Spleen (tissue), 11 donors: ENCODE data around the gene PPP3CA. TPM values are rescaled to one million over a fixed set of nuclear protein-coding genes. Genes with fewer than 3 reads are reported as not detected.

Experiments used
- DNase-seq: peaks from one replicate; pipeline ENCODE4 v3.0.0-alpha.2; 2020
- H3K27ac ChIP-seq, 8 donors: fragments of 200-600 bp; sonication (generic) in 7 of 8; 1 replicate in 4 of 8; 2 replicates in 4 of 8; pipeline versions ENCODE4 v1.5.0 to v1.8.0; 2016 to 2021; ENCODE audit warnings: inconsistent platforms in 4 of 8, mild to moderate bottlenecking in 4 of 8, moderate library complexity in 1 of 8
- H3K27me3 ChIP-seq, 7 donors: fragments of 200-600 bp; sonication (generic) in 6 of 7; replicated peaks in 1 of 7; 1 replicate in 4 of 7; 2 replicates in 3 of 7; pipeline versions ENCODE4 v1.5.0 to v1.8.0; 2016 to 2021; ENCODE audit warnings: inconsistent platforms in 3 of 7, mild to moderate bottlenecking in 1 of 7
- H3K36me3 ChIP-seq, 6 donors: fragments of 200-600 bp; sonication (generic) in 5 of 6; 1 replicate in 4 of 6; 2 replicates in 2 of 6; pipeline versions ENCODE4 v1.5.0 to v1.8.0; 2016 to 2021; ENCODE audit warnings: inconsistent platforms in 2 of 6
- H3K4me1 ChIP-seq, 6 donors: fragments of 200-600 bp; sonication (generic) in 5 of 6; 1 replicate in 3 of 6; 2 replicates in 3 of 6; pipeline versions ENCODE4 v1.5.0 to v1.8.0; 2016 to 2021; ENCODE audit warnings: inconsistent platforms in 3 of 6
- H3K4me3 ChIP-seq, 8 donors: fragments of 200-600 bp; sonication (generic) in 7 of 8; 1 replicate in 4 of 8; 2 replicates in 4 of 8; pipeline versions ENCODE4 v1.5.0 to v1.8.0; 2016 to 2021; ENCODE audit warnings: inconsistent platforms in 4 of 8, mild to moderate bottlenecking in 4 of 8, moderate library complexity in 2 of 8
- H3K9me3 ChIP-seq, 8 donors: fragments of 200-600 bp; sonication (generic) in 7 of 8; 1 replicate in 4 of 8; 2 replicates in 4 of 8; pipeline versions ENCODE4 v1.5.0 to v1.8.0; 2016 to 2021; ENCODE audit warnings: inconsistent platforms in 4 of 8
- CTCF ChIP-seq, 11 experiments: fragments of 200-600 bp in 7 of 11; fragments of 450-650 bp in 4 of 11; sonication (generic) in 4 of 11; IDR thresholded peaks in 8 of 11; conservative IDR thresholded peaks in 3 of 11; 1 replicate in 7 of 11; 2 replicates in 4 of 11; pipeline versions ENCODE4 v1.4.0 to v1.8.0; 2016 to 2021; ENCODE audit warnings: antibody characterized with exemption in 11 of 11, inconsistent platforms in 4 of 11, mild to moderate bottlenecking in 1 of 11
- POLR2A ChIP-seq, 3 donors: fragments of 450-650 bp; IDR thresholded peaks; one replicate each; pipeline ENCODE4 v1.5.1; 2017; ENCODE audit warnings: antibody characterized with exemption in 3 of 3, mild to moderate bottlenecking in 1 of 3
- POLR2AphosphoS5 ChIP-seq, 3 donors: sonication (generic); formaldehyde crosslinking; IDR thresholded peaks; one replicate each; pipeline ENCODE4 v1.5.1; 2017; ENCODE audit warnings: antibody characterized with exemption in 3 of 3
- WGBS, 5 donors: extraction: QIAGEN DNeasy Blood & Tissue Kit in 3 of 5; methylation state at CpG; one replicate each; pipeline versions ENCODE4 v1.1.5 to v1.1.7; 2013 to 2018; 5-methylcytosine and 5-hydroxymethylcytosine counted together
- intact Hi-C: fragments of 100-400 bp; cut with DNase I; formaldehyde crosslinking; loops from one replicate; pipeline ENCODE4 v1.15.0; 2023; ENCODE audit warnings: low total_unique reads
- polyA plus RNA-seq, 3 donors: library from polyadenylated mRNA; stranded (reverse); fragments of 200-250 nt; gene quantifications; one replicate each; pipeline ENCODE4 v1.2.1, GENCODE V29; 2013
- total RNA-seq, 7 donors: library from RNA; depleted of rRNA in 3 of 7; stranded (reverse); fragments of >200 nt in 3 of 7; fragmentation: NEBNext Ultra II Directional in 4 of 7; extraction: Animal tissue kit (Norgen Biotek cat#: 25700) in 4 of 7; gene quantifications; one replicate each; pipeline versions ENCODE4 v1.1.0 to v1.2.1, GENCODE V29; 2016 to 2021
- donor health status: healthy with polysubstance abuse.
- donor health status: DM: no; HTN: no; CAD: no; lungs with moderate emphysema.
- donor health status: DM: no; HTN: no; CAD: no.
- donor health status: Bipolar disorder and iron deficiency.
- donor health status: healthy.
- donor health status: DM: no; HTN: no; CAD: no.
- donor health status: DM: yes; HTN: yes; CAD: no.

The PPP3CA gene
- total and polyA plus RNA-seq, 10 donors, result 15.5 to 50.0 (median 39.6) TPM

GRCh38 chr4:101055392-101055791, 291.9 kb downstream of the PPP3CA start:
- Histone ChIP-seq H3K36me3 (peaks cover 0 to 29% (median 3%) of the 10 kb centered on the region in 6 donors), H3K4me3 (no peak overlapping the region), H3K9me3 (no peaks in the 10 kb centered on the region), H3K27ac (no peak overlapping the region), H3K27me3 (no peaks in the 10 kb centered on the region), H3K4me1 (no peaks in the 10 kb centered on the region)
- intact Hi-C loops, result no loop called here
- no peak for TF ChIP-seq POLR2A (IDR thresholded peaks at IDR 0.05)
- no peak for TF ChIP-seq CTCF (IDR thresholded peaks at IDR 0.05 in 8 of 11, conservative IDR thresholded peaks at IDR 0.05 in 3 of 11)
- TF ChIP-seq POLR2AphosphoS5 (IDR thresholded peaks at IDR 0.05), result no peak
- 82 to 93% (median 85%) methylated on average over 2 of the region's 2 CpGs for WGBS, 5 donors
- no peak for DNase-seq

DNA sequence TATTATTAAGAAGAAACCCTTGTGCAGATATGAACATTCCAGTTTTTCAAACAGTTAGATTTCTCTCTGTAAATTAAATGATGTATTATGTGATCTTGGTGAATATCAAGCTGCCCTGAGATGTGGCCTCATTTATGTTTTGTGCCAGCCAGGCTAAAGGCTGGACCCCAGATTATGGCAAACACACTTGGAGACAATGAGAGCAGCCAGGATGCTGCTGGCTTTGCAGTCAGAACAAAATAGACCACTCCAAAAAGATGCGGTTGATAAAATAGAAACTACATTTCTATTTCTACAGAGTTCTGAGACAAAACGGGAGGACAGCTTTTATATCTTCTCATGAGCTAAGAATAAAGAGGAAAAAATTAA, 296.5 kb downstream of the PPP3CA start:
- Histone ChIP-seq H3K4me3 (no peak overlapping the region), H3K27me3 (no peaks in the 10 kb centered on the region), H3K4me1 (no peaks in the 10 kb centered on the region), H3K27ac (no peak overlapping the region), H3K9me3 (no peaks in the 10 kb centered on the region), H3K36me3 (peaks cover 0 to 3% (median 0%) of the 10 kb centered on the region in 6 donors)
- WGBS, 5 donors, result 76 to 91% (median 88%) methylated on average over 2 of the region's 2 CpGs
- TF ChIP-seq POLR2A (IDR thresholded peaks at IDR 0.05) (no peak), POLR2AphosphoS5 (IDR thresholded peaks at IDR 0.05) (no peak), CTCF (IDR thresholded peaks at IDR 0.05 in 8 of 11, conservative IDR thresholded peaks at IDR 0.05 in 3 of 11) (no peak)
- intact Hi-C loops, result no loop called here
- DNase-seq, result no peak

DNA sequence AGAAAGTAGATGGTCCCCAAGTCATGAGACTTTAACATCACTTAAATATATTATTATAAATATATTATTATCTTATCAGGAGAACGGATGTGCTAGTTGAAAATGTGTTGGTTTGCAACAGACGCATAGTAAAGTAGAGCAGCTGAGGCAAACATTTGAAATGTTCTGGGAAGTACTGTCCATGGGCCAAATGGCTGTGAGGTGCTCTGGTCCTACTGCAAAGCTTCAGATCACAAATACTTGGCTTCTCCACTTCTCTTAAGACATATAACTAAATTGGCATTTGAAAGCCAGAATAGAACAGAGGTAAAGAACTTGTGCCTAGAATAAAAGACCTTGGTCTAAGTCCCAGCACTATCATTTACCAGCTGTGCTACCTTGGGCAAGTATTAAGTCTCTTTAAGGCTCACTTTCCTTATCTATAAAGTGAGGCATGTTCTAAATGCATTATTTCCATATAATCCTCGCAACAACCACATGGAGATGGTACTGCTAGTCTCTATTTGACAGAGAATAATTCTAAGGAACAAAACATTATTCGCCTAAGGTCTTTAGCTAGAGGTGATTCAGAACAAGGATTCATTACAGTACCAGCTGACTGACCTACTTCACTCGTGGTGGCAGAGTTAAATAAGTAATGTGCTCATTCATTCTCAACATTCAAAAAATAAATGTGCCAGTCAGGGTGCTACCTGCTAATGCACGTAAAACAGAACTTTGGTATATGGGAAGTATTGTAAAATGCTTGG, 297.1 kb downstream of the PPP3CA start:
- TF ChIP-seq POLR2A (IDR thresholded peaks at IDR 0.05) (no peak), CTCF (IDR thresholded peaks at IDR 0.05 in 8 of 11, conservative IDR thresholded peaks at IDR 0.05 in 3 of 11) (no peak), POLR2AphosphoS5 (IDR thresholded peaks at IDR 0.05) (no peak)
- Histone ChIP-seq H3K27me3 (no peaks in the 10 kb centered on the region), H3K36me3 (peaks cover 0 to 9% (median 0%) of the 10 kb centered on the region in 6 donors), H3K27ac (no peak overlapping the region), H3K4me1 (no peaks in the 10 kb centered on the region), H3K4me3 (no peak overlapping the region), H3K9me3 (no peaks in the 10 kb centered on the region)
- DNase-seq, result no peak
- intact Hi-C loops, result no loop called here
- WGBS, 5 donors, result 85 to 93% (median 91%) methylated on average over 6 of the region's 6 CpGs

DNA sequence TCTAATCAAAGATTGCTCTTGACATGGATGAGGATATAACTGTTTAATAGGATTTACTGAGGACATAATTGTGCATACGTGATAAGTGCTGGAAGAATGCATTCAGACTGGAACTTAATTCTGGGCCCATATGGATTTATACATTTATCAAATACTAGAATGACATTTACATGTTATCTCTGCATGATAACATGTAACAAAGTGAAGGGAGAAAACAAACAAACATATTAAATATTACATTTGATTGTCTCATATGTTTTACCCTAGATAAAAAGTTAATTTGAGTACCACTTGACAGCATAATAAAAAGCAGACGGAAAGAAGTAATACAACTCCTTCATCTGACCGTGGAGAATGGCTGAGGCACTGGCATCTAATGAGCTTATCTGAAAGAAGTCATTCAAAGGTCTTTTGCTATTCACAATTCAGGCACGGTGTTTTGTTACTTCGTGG, 297.8 kb downstream of the PPP3CA start:
- Histone ChIP-seq H3K36me3 (peaks cover 0 to 16% (median 0%) of the 10 kb centered on the region in 6 donors), H3K4me3 (no peak overlapping the region), H3K4me1 (no peaks in the 10 kb centered on the region), H3K9me3 (no peaks in the 10 kb centered on the region), H3K27me3 (no peaks in the 10 kb centered on the region), H3K27ac (no peak overlapping the region)
- WGBS, 5 donors, result 90 to 99% (median 93%) methylated on average over 5 of the region's 5 CpGs
- no peak for DNase-seq
- intact Hi-C loops, result no loop called here
- TF ChIP-seq POLR2AphosphoS5 (IDR thresholded peaks at IDR 0.05) (no peak), CTCF (IDR thresholded peaks at IDR 0.05 in 8 of 11, conservative IDR thresholded peaks at IDR 0.05 in 3 of 11) (no peak), POLR2A (IDR thresholded peaks at IDR 0.05) (no peak)
